Stimulated activated CD4-positive, alpha-beta T cell treated with anti-CD3 and anti-CD28 coated beads, TNF-alpha, amount 100 ng/mL, for 4 hours (primary cell): ENCODE data around the gene LSAMP.

Source experiments
- DNase-seq, 3 experiments: peaks; one replicate each; pipeline ENCODE4 v3.0.0-alpha.2; 2020; ENCODE audit warnings: low read depth in 3 of 3

LSAMP gene

GRCh38 chr3:116432795-116433194, 12.5 kb downstream of the LSAMP start:
- no peak for DNase-seq

- DNase-seq: no peak
Observed at GRCh38 chr3:116429479-116430269, 15.6 kb downstream of the LSAMP start.

GRCh38 chr3:116426036-116426435, 19.3 kb downstream of the LSAMP start:
- no peak for DNase-seq

- no peak for DNase-seq
Observed at GRCh38 chr3:116425126-116425525, 20.2 kb downstream of the LSAMP start.

- DNase-seq: no peak
Observed at GRCh38 chr3:116423945-116424344, 21.3 kb downstream of the LSAMP start.

- no peak for DNase-seq
Observed at GRCh38 chr3:116423374-116423773, 21.9 kb downstream of the LSAMP start.

GRCh38 chr3:116417151-116417550, 28.1 kb downstream of the LSAMP start:
- DNase-seq: no peak

- DNase-seq: no peak
Observed at GRCh38 chr3:116413319-116413718, 32.0 kb downstream of the LSAMP start.

GRCh38 chr3:116408473-116408872, 36.8 kb downstream of the LSAMP start:
- no peak for DNase-seq

GRCh38 chr3:116405231-116405630, 40.1 kb downstream of the LSAMP start:
- no peak for DNase-seq

- DNase-seq: no peak
Observed at GRCh38 chr3:116399701-116400226, 45.5 kb downstream of the LSAMP start.

- no peak for DNase-seq
Observed at GRCh38 chr3:116394365-116394764, 50.9 kb downstream of the LSAMP start.

GRCh38 chr3:116393199-116393598, 52.1 kb downstream of the LSAMP start:
- DNase-seq: no peak

- no peak for DNase-seq
Observed at GRCh38 chr3:116392291-116392690, 53.0 kb downstream of the LSAMP start.

- no peak for DNase-seq
Observed at GRCh38 chr3:116391296-116392201, 53.7 kb downstream of the LSAMP start.

- DNase-seq: no peak
Observed at GRCh38 chr3:116390318-116390717, 55.0 kb downstream of the LSAMP start.

- DNase-seq: no peak
Observed at GRCh38 chr3:116388867-116389385, 56.4 kb downstream of the LSAMP start.

- no peak for DNase-seq
Observed at GRCh38 chr3:116386168-116386567, 59.1 kb downstream of the LSAMP start.

GRCh38 chr3:116384717-116385116, 60.6 kb downstream of the LSAMP start:
- no peak for DNase-seq

GRCh38 chr3:116378077-116378476, 67.2 kb downstream of the LSAMP start:
- DNase-seq: no peak

GRCh38 chr3:116374901-116375300, 70.4 kb downstream of the LSAMP start:
- DNase-seq: no peak

GRCh38 chr3:116367761-116368395, 77.4 kb downstream of the LSAMP start:
- no peak for DNase-seq
